ENCODE data around the gene CCDC174.

Gene CCDC174

GRCh38 chr3:14706096-14706495 is 54.5 kb downstream of the CCDC174 start:
- peaks cover 5% of the 10 kb centered on the region for H3K4me1 ChIP-seq (ENCODE audit: insufficient read depth, low read length, severe bottlenecking)
- TF ChIP-seq CTCF (IDR thresholded peaks at IDR 0.05; ENCODE audit: low read length) (no peak), EZH2 (IDR thresholded peaks at IDR 0.05; ENCODE audit: borderline replicate concordance, low read length) (no peak)
- H3K27me3 ChIP-seq (ENCODE audit: insufficient read depth, low read length): no peaks in the 10 kb centered on the region
- no peak overlapping the region for H3K4me2 ChIP-seq (ENCODE audit: low read length)
- no peaks in the 10 kb centered on the region for H3F3A ChIP-seq (ENCODE audit: insufficient read depth, low read length)
- peaks cover 71% of the 10 kb centered on the region for H3K36me3 ChIP-seq (ENCODE audit: insufficient read depth, low read length)
- H3K27ac ChIP-seq (ENCODE audit: low read depth, low read length, poor library complexity, severe bottlenecking): no peak overlapping the region
- H3K9ac ChIP-seq (ENCODE audit: low read length): no peak overlapping the region
- H3K4me3 ChIP-seq (ENCODE audit: low read depth, low read length, poor library complexity, severe bottlenecking): no peak overlapping the region
- no peaks in the 10 kb centered on the region; the same call in 1 of the 2 replicates for H3K9me3 ChIP-seq (ENCODE audit: low read length)
- H3K79me2 ChIP-seq (ENCODE audit: insufficient read depth, low read length): no peaks in the 10 kb centered on the region
- no peaks in the 10 kb centered on the region for H4K20me1 ChIP-seq (ENCODE audit: insufficient read depth, low read length)
- no peak overlapping the region for H2AFZ ChIP-seq (ENCODE audit: low read length)
- no peaks in the 10 kb centered on the region for H3K9me2 ChIP-seq (ENCODE audit: low read depth, low read length)

GRCh38 chr3:14716591-14716990 is 65.0 kb downstream of the CCDC174 start:
- H3K9me3 ChIP-seq (ENCODE audit: low read length): no peaks in the 10 kb centered on the region
- no peak overlapping the region for H3K4me3 ChIP-seq (ENCODE audit: low read depth, low read length, poor library complexity, severe bottlenecking)
- H3K4me1 ChIP-seq (ENCODE audit: insufficient read depth, low read length, severe bottlenecking): peaks cover 54% of the 10 kb centered on the region
- no peak for TF ChIP-seq CTCF (IDR thresholded peaks at IDR 0.05; ENCODE audit: low read length)
- no peak for TF ChIP-seq EZH2 (IDR thresholded peaks at IDR 0.05; ENCODE audit: borderline replicate concordance, low read length)
- H4K20me1 ChIP-seq (ENCODE audit: insufficient read depth, low read length): no peaks in the 10 kb centered on the region
- H3K79me2 ChIP-seq (ENCODE audit: insufficient read depth, low read length): no peaks in the 10 kb centered on the region
- no peaks in the 10 kb centered on the region for H3F3A ChIP-seq (ENCODE audit: insufficient read depth, low read length)
- H3K36me3 ChIP-seq (ENCODE audit: insufficient read depth, low read length): peaks cover 41% of the 10 kb centered on the region
- H3K9me2 ChIP-seq (ENCODE audit: low read depth, low read length): no peaks in the 10 kb centered on the region
- no peak overlapping the region; the same call in 1 of the 2 replicates for H3K9ac ChIP-seq (ENCODE audit: low read length)
- no peaks in the 10 kb centered on the region for H3K27me3 ChIP-seq (ENCODE audit: insufficient read depth, low read length)
- no peak overlapping the region for H2AFZ ChIP-seq (ENCODE audit: low read length)
- no peak overlapping the region for H3K4me2 ChIP-seq (ENCODE audit: low read length)
- peak overlapping the region; percentile 78 for H3K27ac ChIP-seq (ENCODE audit: low read depth, low read length, poor library complexity, severe bottlenecking)

- Histone ChIP-seq H3K4me1 (ENCODE audit: insufficient read depth, low read length, severe bottlenecking) (peaks cover 51% of the 10 kb centered on the region), H3K4me3 (ENCODE audit: low read depth, low read length, poor library complexity, severe bottlenecking) (no peak overlapping the region), H2AFZ (ENCODE audit: low read length) (no peak overlapping the region), H4K20me1 (ENCODE audit: insufficient read depth, low read length) (no peaks in the 10 kb centered on the region), H3F3A (ENCODE audit: insufficient read depth, low read length) (no peaks in the 10 kb centered on the region), H3K79me2 (ENCODE audit: insufficient read depth, low read length) (no peaks in the 10 kb centered on the region), H3K9me3 (ENCODE audit: low read length) (no peaks in the 10 kb centered on the region), H3K27me3 (ENCODE audit: insufficient read depth, low read length) (no peaks in the 10 kb centered on the region), H3K27ac (ENCODE audit: low read depth, low read length, poor library complexity, severe bottlenecking) (peak overlapping the region; percentile 78), H3K9me2 (ENCODE audit: low read depth, low read length) (no peaks in the 10 kb centered on the region), H3K36me3 (ENCODE audit: insufficient read depth, low read length) (peaks cover 41% of the 10 kb centered on the region), H3K9ac (ENCODE audit: low read length) (no peak overlapping the region; the same call in 1 of the 2 replicates), H3K4me2 (ENCODE audit: low read length) (no peak overlapping the region)
- peak; percentile 10; the same call in 1 of the 2 replicates for TF ChIP-seq CTCF (IDR thresholded peaks at IDR 0.05; ENCODE audit: low read length)
- TF ChIP-seq EZH2 (IDR thresholded peaks at IDR 0.05; ENCODE audit: borderline replicate concordance, low read length): no peak
Observed at GRCh38 chr3:14717307-14717706, 65.7 kb downstream of the CCDC174 start.
